ENCODE data around the gene RETREG3. TPM values are rescaled to one million over a fixed set of nuclear protein-coding genes. Genes with fewer than 3 reads are reported as not detected.

Gene RETREG3
- total and polyA plus RNA-seq, 9 of the 15 experiments (the other 6 are each of a cell fraction or from before 2014, with no cell fraction given) = 4.1 to 39.0 (median 16.9) TPM

GRCh38 chr17:42618442-42619150, 9.4 kb upstream of the RETREG3 start (continued):
- TF ChIP-seq, protein P1, sequence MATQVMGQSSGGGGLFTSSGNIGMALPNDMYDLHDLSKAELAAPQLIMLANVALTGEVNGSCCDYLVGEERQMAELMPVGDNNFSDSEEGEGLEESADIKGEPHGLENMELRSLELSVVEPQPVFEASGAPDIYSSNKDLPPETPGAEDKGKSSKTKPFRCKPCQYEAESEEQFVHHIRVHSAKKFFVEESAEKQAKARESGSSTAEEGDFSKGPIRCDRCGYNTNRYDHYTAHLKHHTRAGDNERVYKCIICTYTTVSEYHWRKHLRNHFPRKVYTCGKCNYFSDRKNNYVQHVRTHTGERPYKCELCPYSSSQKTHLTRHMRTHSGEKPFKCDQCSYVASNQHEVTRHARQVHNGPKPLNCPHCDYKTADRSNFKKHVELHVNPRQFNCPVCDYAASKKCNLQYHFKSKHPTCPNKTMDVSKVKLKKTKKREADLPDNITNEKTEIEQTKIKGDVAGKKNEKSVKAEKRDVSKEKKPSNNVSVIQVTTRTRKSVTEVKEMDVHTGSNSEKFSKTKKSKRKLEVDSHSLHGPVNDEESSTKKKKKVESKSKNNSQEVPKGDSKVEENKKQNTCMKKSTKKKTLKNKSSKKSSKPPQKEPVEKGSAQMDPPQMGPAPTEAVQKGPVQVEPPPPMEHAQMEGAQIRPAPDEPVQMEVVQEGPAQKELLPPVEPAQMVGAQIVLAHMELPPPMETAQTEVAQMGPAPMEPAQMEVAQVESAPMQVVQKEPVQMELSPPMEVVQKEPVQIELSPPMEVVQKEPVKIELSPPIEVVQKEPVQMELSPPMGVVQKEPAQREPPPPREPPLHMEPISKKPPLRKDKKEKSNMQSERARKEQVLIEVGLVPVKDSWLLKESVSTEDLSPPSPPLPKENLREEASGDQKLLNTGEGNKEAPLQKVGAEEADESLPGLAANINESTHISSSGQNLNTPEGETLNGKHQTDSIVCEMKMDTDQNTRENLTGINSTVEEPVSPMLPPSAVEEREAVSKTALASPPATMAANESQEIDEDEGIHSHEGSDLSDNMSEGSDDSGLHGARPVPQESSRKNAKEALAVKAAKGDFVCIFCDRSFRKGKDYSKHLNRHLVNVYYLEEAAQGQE (IDR thresholded peaks at IDR 0.05; ENCODE audit: borderline replicate concordance) = peak; percentile 83; the same call in 1 of the 2 replicates
- TF ChIP-seq, protein P1 (CRISPR knock-in tag; IDR thresholded peaks at IDR 0.05; ENCODE audit: low read depth) = no peak
- TF ChIP-seq MTA3 (IDR thresholded peaks at IDR 0.05; ENCODE audit: borderline replicate concordance) (0 out of 2 replicates have a peak, but pooled peaks have one; percentile 26), SMC3 (conservative IDR thresholded peaks at IDR 0.05; ENCODE audit: insufficient read depth, low read depth, low read length) (0 out of 2 replicates have a peak, but pooled peaks have one; percentile 17), HMBOX1 (IDR thresholded peaks at IDR 0.05) (peak; percentile 57; the same call in 1 of the 2 replicates), SLC30A9 (CRISPR knock-in tag; IDR thresholded peaks at IDR 0.05) (no peak), HOXB6 (CRISPR knock-in tag; IDR thresholded peaks at IDR 0.05; ENCODE audit: borderline replicate concordance) (no peak), CBFA2T2 (conservative IDR thresholded peaks at IDR 0.05) (0 out of 2 replicates have a peak, but pooled peaks have one; percentile 23), BDP1 (IDR thresholded peaks at IDR 0.05; ENCODE audit: insufficient read depth, insufficient read length) (no peak), L3MBTL2 (IDR thresholded peaks at IDR 0.05) (peak; percentile 37; the same call in 1 of the 2 replicates), ATF7 (IDR thresholded peaks at IDR 0.05) (peak; percentile 31; the same call in 1 of the 2 replicates), SOX6 (IDR thresholded peaks at IDR 0.05) (0 out of 2 replicates have a peak, but pooled peaks have one; percentile 43), BHLHE40 (IDR thresholded peaks at IDR 0.05; ENCODE audit: low read length) (no peak)
- TF ChIP-seq, protein P2, sequence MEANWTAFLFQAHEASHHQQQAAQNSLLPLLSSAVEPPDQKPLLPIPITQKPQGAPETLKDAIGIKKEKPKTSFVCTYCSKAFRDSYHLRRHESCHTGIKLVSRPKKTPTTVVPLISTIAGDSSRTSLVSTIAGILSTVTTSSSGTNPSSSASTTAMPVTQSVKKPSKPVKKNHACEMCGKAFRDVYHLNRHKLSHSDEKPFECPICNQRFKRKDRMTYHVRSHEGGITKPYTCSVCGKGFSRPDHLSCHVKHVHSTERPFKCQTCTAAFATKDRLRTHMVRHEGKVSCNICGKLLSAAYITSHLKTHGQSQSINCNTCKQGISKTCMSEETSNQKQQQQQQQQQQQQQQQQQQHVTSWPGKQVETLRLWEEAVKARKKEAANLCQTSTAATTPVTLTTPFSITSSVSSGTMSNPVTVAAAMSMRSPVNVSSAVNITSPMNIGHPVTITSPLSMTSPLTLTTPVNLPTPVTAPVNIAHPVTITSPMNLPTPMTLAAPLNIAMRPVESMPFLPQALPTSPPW (CRISPR knock-in tag; IDR thresholded peaks at IDR 0.05) = peak; percentile 83
